Sigmoid colon (tissue), 7 donors: Measurements from ENCODE around the gene MYO7A. TPM values are rescaled to one million over a fixed set of nuclear protein-coding genes. Genes with fewer than 3 reads are reported as not detected.
A peak's percentile ranks its signal among the peaks of the same experiment; 100 is the strongest.

Source experiments
- DNase-seq: peaks from one replicate; pipeline ENCODE4 v3.0.0-alpha.2; 2019
- H3K27ac ChIP-seq, 4 donors: fragments of 200-600 bp; sonication (generic); one replicate each; pipeline ENCODE4 v1.5.1; 2016 to 2019; ENCODE audit warnings: mild to moderate bottlenecking in 1 of 4
- H3K27me3 ChIP-seq, 3 donors: fragments of 200-600 bp; sonication (generic); one replicate each; pipeline ENCODE4 v1.5.1; 2019; ENCODE audit warnings: mild to moderate bottlenecking in 1 of 3
- H3K36me3 ChIP-seq, 4 donors: fragments of 200-600 bp; sonication (generic); one replicate each; pipeline ENCODE4 v1.5.1; 2016 to 2019
- H3K4me1 ChIP-seq, 4 donors: fragments of 200-600 bp; sonication (generic); one replicate each; pipeline ENCODE4 v1.5.1; 2017 to 2019
- H3K4me3 ChIP-seq, 4 donors: fragments of 200-600 bp; sonication (generic); one replicate each; pipeline ENCODE4 v1.5.1; 2017 to 2019; ENCODE audit warnings: mild to moderate bottlenecking in 2 of 4, moderate library complexity in 1 of 4
- H3K9me3 ChIP-seq, 4 donors: fragments of 200-600 bp in 3 of 4; sonication (generic) in 3 of 4; one replicate each; pipeline versions ENCODE4 v1.5.1 to v1.6.1; 2013 to 2019
- CTCF ChIP-seq, 4 experiments: fragments of 450-650 bp in 3 of 4; fragments of 200-600 bp in 1 of 4; IDR thresholded peaks; one replicate each; pipeline ENCODE4 v1.5.1; 2016 to 2019; ENCODE audit warnings: antibody characterized with exemption in 4 of 4, mild to moderate bottlenecking in 3 of 4, moderate library complexity in 2 of 4
- EP300 ChIP-seq, 4 donors: sonication (generic); formaldehyde crosslinking; IDR thresholded peaks; one replicate each; pipeline ENCODE4 v1.6.1; 2017; ENCODE audit warnings: antibody characterized with exemption in 4 of 4
- POLR2A ChIP-seq, 2 donors: fragments of 450-650 bp; IDR thresholded peaks; one replicate each; pipeline ENCODE4 v1.6.1; 2016; ENCODE audit warnings: antibody characterized with exemption in 2 of 2, mild to moderate bottlenecking in 2 of 2, moderate library complexity in 2 of 2
- POLR2AphosphoS5 ChIP-seq, 4 donors: sonication (generic); formaldehyde crosslinking; IDR thresholded peaks; one replicate each; pipeline ENCODE4 v1.6.1; 2017; ENCODE audit warnings: antibody characterized with exemption in 4 of 4
- WGBS, 2 donors: extraction: QIAGEN DNeasy Blood & Tissue Kit; methylation state at CpG; one replicate each; pipeline ENCODE4 v1.1.7; 2013; 5-methylcytosine and 5-hydroxymethylcytosine counted together
- intact Hi-C: fragments of 100-400 bp; cut with DNase I; formaldehyde crosslinking; loops from one replicate; pipeline ENCODE4 v1.15.1; 2023
- polyA plus RNA-seq, 3 donors: library from polyadenylated mRNA; stranded (reverse); fragments of 200-250 nt; gene quantifications; one replicate each; pipeline ENCODE4 v1.2.3, GENCODE V29; 2013
- total RNA-seq, 4 donors: library from RNA; depleted of rRNA; stranded (reverse); fragments of >200 nt; gene quantifications; one replicate each; pipeline ENCODE4 v1.1.0, GENCODE V29; 2016
- donor health status: healthy with polysubstance abuse.
- donor health status: Bipolar disorder and iron deficiency.
- donor health status: healthy.

MYO7A gene
- total and polyA plus RNA-seq, 7 donors: 1.8 to 12.8 (median 7.7) TPM

- no peaks in the 10 kb centered on the region for H3K27me3 ChIP-seq
- H3K27ac ChIP-seq: no peak overlapping the region
- 89 to 94% methylated on average over 1 of the region's 1 CpG for WGBS, 2 donors
- H3K9me3 ChIP-seq: no peaks in the 10 kb centered on the region
- H3K4me1 ChIP-seq: no peaks in the 10 kb centered on the region
- H3K4me3 ChIP-seq: no peak overlapping the region
- no peak for DNase-seq
- no peaks in the 10 kb centered on the region for H3K36me3 ChIP-seq
- intact Hi-C loops: loop anchor here (5.0 kb wide), 1 partner anchor 361 kb away; no protein-coding TSS in a partner anchor
- TF ChIP-seq POLR2A (IDR thresholded peaks at IDR 0.05) (no peak), EP300 (IDR thresholded peaks at IDR 0.05) (no peak), POLR2AphosphoS5 (IDR thresholded peaks at IDR 0.05) (no peak), CTCF (IDR thresholded peaks at IDR 0.05) (no peak)
Observed at GRCh38 chr11:77186302-77186701, 58.3 kb downstream of the MYO7A start.

GRCh38 chr11:77187111-77187750 lies 59.2 kb downstream of the MYO7A start:
- intact Hi-C loops: loop anchor here (5.0 kb wide), 1 partner anchor 360 kb away; no protein-coding TSS in a partner anchor
- no peak for TF ChIP-seq CTCF (IDR thresholded peaks at IDR 0.05)
- no peak for TF ChIP-seq POLR2A (IDR thresholded peaks at IDR 0.05)
- no peak for TF ChIP-seq EP300 (IDR thresholded peaks at IDR 0.05)
- TF ChIP-seq POLR2AphosphoS5 (IDR thresholded peaks at IDR 0.05): no peak
- H3K4me1 ChIP-seq: no peaks in the 10 kb centered on the region
- DNase-seq: no peak
- no peaks in the 10 kb centered on the region for H3K9me3 ChIP-seq
- H3K36me3 ChIP-seq: no peaks in the 10 kb centered on the region
- H3K27ac ChIP-seq: no peak overlapping the region
- WGBS, 2 donors: 20 to 60% methylated on average over 9 of the region's 9 CpGs
- no peak overlapping the region for H3K4me3 ChIP-seq
- H3K27me3 ChIP-seq: peaks cover 0 to 6% (median 0%) of the 10 kb centered on the region in 3 donors

- TF ChIP-seq CTCF (IDR thresholded peaks at IDR 0.05) (peak; percentile 48 to 85 (median 68)), POLR2AphosphoS5 (IDR thresholded peaks at IDR 0.05) (no peak)
- WGBS, 2 donors: 15 to 47% methylated on average over 7 of the region's 7 CpGs
- intact Hi-C loops: loop anchor here (2.0 to 5.0 kb wide), 3 partner anchors 61 to 359 kb away; no protein-coding TSS in a partner anchor
Observed at GRCh38 chr11:77187776-77188632, 60.0 kb downstream of the MYO7A start.

GRCh38 chr11:77188633-77189491 lies 60.8 kb downstream of the MYO7A start:
- Histone ChIP-seq H3K27me3 (peaks cover 0 to 9% (median 0%) of the 10 kb centered on the region in 3 donors), H3K36me3 (no peaks in the 10 kb centered on the region), H3K4me1 (no peaks in the 10 kb centered on the region), H3K9me3 (no peaks in the 10 kb centered on the region), H3K4me3 (no peak overlapping the region), H3K27ac (no peak overlapping the region)
- DNase-seq: no peak
- intact Hi-C loops: loop anchor here (2.0 to 5.0 kb wide), 3 partner anchors 62 to 358 kb away; no protein-coding TSS in a partner anchor
- 40 to 75% methylated on average over 18 of the region's 18 CpGs for WGBS, 2 donors
- no peak for TF ChIP-seq EP300 (IDR thresholded peaks at IDR 0.05)
- TF ChIP-seq POLR2A (IDR thresholded peaks at IDR 0.05): no peak
- no peak for TF ChIP-seq POLR2AphosphoS5 (IDR thresholded peaks at IDR 0.05)
- TF ChIP-seq CTCF (IDR thresholded peaks at IDR 0.05): no peak

More at GRCh38 chr11:77187776-77188632, 60.0 kb downstream of the MYO7A start:
- Histone ChIP-seq H3K9me3 (no peaks in the 10 kb centered on the region), H3K4me1 (no peaks in the 10 kb centered on the region), H3K27ac (no peak overlapping the region), H3K4me3 (no peak overlapping the region), H3K36me3 (no peaks in the 10 kb centered on the region), H3K27me3 (peaks cover 0 to 9% (median 0%) of the 10 kb centered on the region in 3 donors)
- peak; percentile 83 for DNase-seq
